IPS-20b (cell line): ENCODE data around the gene TMPRSS11A.

Experiments used
- H3K27ac ChIP-seq: one replicate; pipeline ENCODE4 v1.5.1; 2013; ENCODE audit warnings: low read length
- H3K27me3 ChIP-seq: 2 replicates; pipeline ENCODE4 v1.6.1; 2013; ENCODE audit warnings: mild to moderate bottlenecking, low read length, inconsistent platforms; ENCODE audit not compliant: insufficient read depth
- H3K36me3 ChIP-seq: 2 replicates; pipeline ENCODE4 v1.6.1; 2013; ENCODE audit warnings: low read depth, mild to moderate bottlenecking, inconsistent platforms, low read length, moderate library complexity; ENCODE audit not compliant: insufficient read depth
- H3K4me1 ChIP-seq: 2 replicates; pipeline ENCODE4 v1.6.1; 2013; ENCODE audit warnings: mild to moderate bottlenecking, control low read depth, inconsistent platforms, low read length, moderate library complexity; ENCODE audit not compliant: insufficient read depth
- H3K4me3 ChIP-seq: 2 replicates; pipeline ENCODE4 v1.5.1; 2013; ENCODE audit warnings: mild to moderate bottlenecking, low read length, inconsistent platforms
- H3K9ac ChIP-seq: 2 replicates; pipeline ENCODE4 v1.6.1; 2013; ENCODE audit warnings: low read depth, mild to moderate bottlenecking, inconsistent platforms, low read length, moderate library complexity
- H3K9me3 ChIP-seq: 2 replicates; pipeline ENCODE4 v1.6.1; 2013; ENCODE audit warnings: mild to moderate bottlenecking, low read depth, low read length, inconsistent platforms; ENCODE audit not compliant: insufficient read depth

TMPRSS11A gene

DNA sequence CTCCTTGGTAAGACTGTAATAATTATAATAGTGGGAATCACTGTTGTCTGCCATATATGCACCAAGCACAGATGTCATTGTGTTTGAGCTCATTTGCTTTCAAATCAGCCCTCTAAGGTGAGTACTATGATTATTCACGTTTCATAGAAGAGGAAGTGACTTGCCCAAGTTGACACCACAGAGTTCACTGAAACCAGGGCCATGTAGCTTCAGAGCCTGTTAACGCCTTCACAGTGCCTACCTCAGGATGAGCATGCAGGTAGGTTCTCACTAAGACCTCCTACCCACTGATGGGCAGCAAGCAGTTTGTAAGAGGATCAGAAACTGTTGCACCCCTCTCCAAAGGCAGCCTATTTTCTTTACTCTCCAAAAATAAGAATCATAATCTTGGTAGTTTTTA, 27.4 kb downstream of the TMPRSS11A start:
- no peaks in the 10 kb centered on the region for H3K9me3 ChIP-seq
- no peak overlapping the region for H3K4me3 ChIP-seq
- no peak overlapping the region for H3K27ac ChIP-seq
- no peak overlapping the region for H3K9ac ChIP-seq
- no peaks in the 10 kb centered on the region for H3K27me3 ChIP-seq
- no peaks in the 10 kb centered on the region for H3K36me3 ChIP-seq
- peaks cover 14% of the 10 kb centered on the region; the same call in 1 of the 2 replicates for H3K4me1 ChIP-seq

DNA sequence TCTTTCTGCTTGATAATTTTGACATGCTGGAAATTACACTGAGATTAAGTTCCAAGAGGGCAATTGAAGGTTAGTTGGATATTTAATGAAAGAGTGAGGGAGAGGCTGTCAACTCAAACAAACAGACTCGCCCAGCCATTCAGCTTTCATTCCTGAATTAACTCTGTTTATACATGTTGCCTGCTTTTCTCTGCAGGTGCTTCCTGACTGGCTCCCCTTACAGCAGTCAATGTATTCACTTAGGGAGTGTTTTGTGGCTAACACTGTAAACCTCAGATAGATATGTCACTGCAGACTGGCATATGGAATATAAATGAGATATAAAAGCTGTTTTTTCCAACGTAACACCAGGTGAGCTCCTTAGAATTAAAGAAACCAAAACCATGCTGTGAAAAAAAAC, 28.7 kb downstream of the TMPRSS11A start:
- no peak overlapping the region for H3K27ac ChIP-seq
- H3K27me3 ChIP-seq: no peaks in the 10 kb centered on the region
- H3K9me3 ChIP-seq: no peaks in the 10 kb centered on the region
- no peak overlapping the region for H3K9ac ChIP-seq
- H3K4me1 ChIP-seq: peaks cover 14% of the 10 kb centered on the region; the same call in 1 of the 2 replicates
- H3K4me3 ChIP-seq: no peak overlapping the region
- H3K36me3 ChIP-seq: no peaks in the 10 kb centered on the region

DNA sequence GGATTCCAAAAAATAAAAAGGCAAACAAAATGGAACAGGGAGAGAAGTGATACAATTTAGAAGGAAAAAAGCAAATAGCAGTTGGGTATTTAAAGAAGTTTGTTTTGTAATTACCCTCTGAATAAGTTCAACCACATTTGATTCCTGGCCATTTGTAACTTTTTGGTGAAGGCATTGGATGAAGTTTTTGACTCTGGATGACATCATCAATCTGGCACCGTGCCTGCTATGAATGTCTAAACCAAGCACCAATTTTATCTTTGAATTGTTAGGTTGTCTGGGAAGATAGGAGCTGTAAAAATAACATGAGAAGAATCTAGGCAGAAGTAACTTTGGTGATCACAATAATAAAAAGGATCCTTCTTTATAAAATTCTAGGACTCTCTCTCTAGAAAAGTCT, 29.5 kb downstream of the TMPRSS11A start:
- Histone ChIP-seq H3K9ac (no peak overlapping the region), H3K27me3 (no peaks in the 10 kb centered on the region), H3K36me3 (no peaks in the 10 kb centered on the region), H3K4me1 (peaks cover 14% of the 10 kb centered on the region; the same call in 1 of the 2 replicates), H3K9me3 (no peaks in the 10 kb centered on the region), H3K27ac (no peak overlapping the region), H3K4me3 (no peak overlapping the region)

DNA sequence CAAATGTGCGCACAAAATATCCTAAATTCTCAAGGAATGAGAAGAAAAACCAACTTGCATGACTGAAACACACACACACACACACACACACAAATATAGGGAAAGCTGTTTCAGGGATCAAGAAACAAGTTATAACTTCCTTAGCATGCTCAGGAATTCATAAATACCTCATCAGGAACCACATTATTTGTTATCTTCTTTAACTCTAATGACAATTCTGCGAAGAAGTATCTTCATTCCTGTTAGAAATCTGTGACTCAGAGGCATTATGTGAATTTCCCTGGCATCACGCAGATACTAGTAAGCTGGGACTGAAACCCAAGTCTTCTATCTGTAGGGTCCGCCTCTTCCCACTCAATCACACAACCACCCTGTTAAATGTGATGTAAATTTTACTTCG, 30.3 kb downstream of the TMPRSS11A start:
- peaks cover 14% of the 10 kb centered on the region; the same call in 1 of the 2 replicates for H3K4me1 ChIP-seq
- no peaks in the 10 kb centered on the region for H3K36me3 ChIP-seq

DNA sequence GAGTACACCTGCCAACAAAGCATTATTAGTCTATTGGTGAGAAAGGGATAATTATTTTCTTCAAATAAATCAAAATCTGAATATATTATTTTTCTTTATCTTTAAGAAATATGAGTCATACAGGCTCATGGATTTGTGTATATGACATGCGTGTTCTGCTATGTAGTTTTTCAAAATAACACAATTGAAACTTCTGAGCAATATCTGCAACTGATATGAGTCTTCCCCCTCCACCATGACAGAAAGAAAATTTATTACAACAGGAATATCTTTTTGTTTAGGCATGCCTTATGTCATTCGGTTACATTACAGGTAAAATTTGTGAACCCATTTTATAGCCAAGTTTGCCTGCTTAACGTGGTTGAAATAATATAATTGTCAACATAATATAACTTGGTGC, 32.0 kb downstream of the TMPRSS11A start:
- no peak overlapping the region for H3K27ac ChIP-seq
- H3K4me1 ChIP-seq: peaks cover 14% of the 10 kb centered on the region; the same call in 1 of the 2 replicates
- H3K36me3 ChIP-seq: no peaks in the 10 kb centered on the region
- no peaks in the 10 kb centered on the region for H3K9me3 ChIP-seq
- no peak overlapping the region for H3K4me3 ChIP-seq
- H3K9ac ChIP-seq: no peak overlapping the region
- H3K27me3 ChIP-seq: no peaks in the 10 kb centered on the region

More for the DNA sequence above, 30.3 kb downstream of the TMPRSS11A start:
- Histone ChIP-seq H3K27ac (no peak overlapping the region), H3K9ac (no peak overlapping the region), H3K4me3 (no peak overlapping the region), H3K9me3 (no peaks in the 10 kb centered on the region), H3K27me3 (no peaks in the 10 kb centered on the region)

DNA sequence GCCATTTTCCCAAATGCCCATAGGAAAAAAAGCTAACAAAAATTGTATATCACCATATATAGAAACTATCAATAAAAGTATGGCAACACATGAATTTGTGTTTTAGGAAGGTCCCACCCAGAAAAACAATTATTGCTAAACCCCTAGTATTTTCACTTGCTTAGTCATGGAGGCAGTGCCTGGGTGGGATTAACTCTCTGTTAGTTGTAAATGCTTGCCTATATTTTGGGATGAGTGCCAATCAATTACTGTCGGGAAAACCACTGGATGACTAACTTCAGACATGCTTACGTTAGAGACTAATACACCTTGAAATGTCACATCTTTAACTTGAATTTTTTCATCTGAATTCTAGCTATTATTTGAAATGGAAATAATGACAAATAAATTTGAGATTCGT, 33.9 kb downstream of the TMPRSS11A start:
- H3K9ac ChIP-seq: no peak overlapping the region
- no peaks in the 10 kb centered on the region for H3K27me3 ChIP-seq
- H3K4me1 ChIP-seq: peaks cover 7% of the 10 kb centered on the region; the same call in 1 of the 2 replicates
- H3K36me3 ChIP-seq: no peaks in the 10 kb centered on the region
- H3K27ac ChIP-seq: no peak overlapping the region
- H3K4me3 ChIP-seq: no peak overlapping the region
- H3K9me3 ChIP-seq: no peaks in the 10 kb centered on the region

DNA sequence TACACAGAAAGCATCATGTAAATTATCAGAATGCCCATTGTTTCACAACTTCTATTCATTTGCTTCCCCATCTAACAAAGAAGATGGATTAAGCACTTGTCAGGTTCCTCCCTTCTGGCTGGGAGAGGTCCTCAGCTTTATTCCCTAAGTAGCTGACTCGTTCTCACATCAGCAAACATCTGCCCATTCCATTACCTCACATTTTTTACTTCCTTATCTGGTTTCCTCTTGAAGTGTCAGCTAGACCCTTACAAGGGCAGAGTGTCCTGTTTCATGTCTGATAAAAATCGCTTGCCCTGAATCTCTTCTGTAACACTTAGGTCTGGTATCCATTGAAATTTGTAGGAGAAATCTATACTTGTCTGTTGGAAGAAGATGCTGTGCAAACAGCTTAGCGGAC, 34.7 kb downstream of the TMPRSS11A start:
- Histone ChIP-seq H3K4me3 (no peak overlapping the region), H3K9ac (no peak overlapping the region)

DNA sequence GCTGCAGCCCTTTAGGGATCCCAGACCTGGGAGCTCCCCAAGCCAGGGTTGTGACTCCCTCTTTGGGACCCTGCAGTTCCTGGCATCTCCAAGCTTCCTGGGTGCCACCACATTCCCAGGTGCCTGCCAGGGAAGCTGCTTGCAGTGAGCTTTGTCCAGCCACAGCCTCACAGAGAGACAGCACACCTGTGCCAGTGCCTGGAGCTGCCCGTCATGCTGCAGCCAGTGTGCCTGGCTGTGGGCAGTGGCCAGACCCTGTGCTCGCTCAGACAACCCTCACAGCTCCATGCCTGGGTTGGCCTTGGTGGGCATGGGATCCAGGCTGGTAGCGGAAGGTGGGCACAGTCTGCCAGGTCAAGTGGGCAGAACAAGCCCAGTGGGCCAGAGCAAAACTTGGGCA, 36.0 kb downstream of the TMPRSS11A start:
- no peak overlapping the region for H3K27ac ChIP-seq
- H3K9me3 ChIP-seq: no peaks in the 10 kb centered on the region
- no peaks in the 10 kb centered on the region for H3K36me3 ChIP-seq
- no peaks in the 10 kb centered on the region for H3K27me3 ChIP-seq
- H3K4me1 ChIP-seq: no peaks in the 10 kb centered on the region
- no peak overlapping the region for H3K4me3 ChIP-seq
- no peak overlapping the region for H3K9ac ChIP-seq

More for the DNA sequence above, 34.7 kb downstream of the TMPRSS11A start:
- no peaks in the 10 kb centered on the region for H3K36me3 ChIP-seq
- H3K27me3 ChIP-seq: no peaks in the 10 kb centered on the region
- H3K4me1 ChIP-seq: no peaks in the 10 kb centered on the region
- no peaks in the 10 kb centered on the region for H3K9me3 ChIP-seq
- no peak overlapping the region for H3K27ac ChIP-seq

DNA sequence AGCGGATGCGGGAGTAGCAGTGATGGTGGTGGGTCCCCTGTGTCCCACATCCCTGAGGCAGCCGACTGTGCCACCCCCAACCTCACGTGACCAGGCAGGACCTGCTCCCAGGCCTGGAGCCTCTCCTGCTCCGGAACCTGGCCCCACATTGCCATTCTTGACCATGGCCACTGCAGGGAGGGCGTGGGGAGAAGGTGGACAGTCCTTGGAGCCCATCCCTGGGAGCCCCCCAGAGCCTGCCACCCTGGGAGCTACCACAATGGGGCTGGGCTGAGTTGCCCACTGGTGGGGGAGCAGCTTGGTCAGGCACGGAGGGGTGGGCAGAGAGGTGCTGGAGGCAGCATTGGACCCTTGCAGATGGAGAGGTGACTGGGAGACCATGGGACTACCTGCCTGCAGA, 36.8 kb downstream of the TMPRSS11A start:
- no peak overlapping the region for H3K27ac ChIP-seq
- no peak overlapping the region for H3K9ac ChIP-seq
- no peaks in the 10 kb centered on the region for H3K4me1 ChIP-seq
- H3K27me3 ChIP-seq: no peaks in the 10 kb centered on the region
- H3K9me3 ChIP-seq: no peaks in the 10 kb centered on the region
- H3K36me3 ChIP-seq: no peaks in the 10 kb centered on the region
- no peak overlapping the region for H3K4me3 ChIP-seq

DNA sequence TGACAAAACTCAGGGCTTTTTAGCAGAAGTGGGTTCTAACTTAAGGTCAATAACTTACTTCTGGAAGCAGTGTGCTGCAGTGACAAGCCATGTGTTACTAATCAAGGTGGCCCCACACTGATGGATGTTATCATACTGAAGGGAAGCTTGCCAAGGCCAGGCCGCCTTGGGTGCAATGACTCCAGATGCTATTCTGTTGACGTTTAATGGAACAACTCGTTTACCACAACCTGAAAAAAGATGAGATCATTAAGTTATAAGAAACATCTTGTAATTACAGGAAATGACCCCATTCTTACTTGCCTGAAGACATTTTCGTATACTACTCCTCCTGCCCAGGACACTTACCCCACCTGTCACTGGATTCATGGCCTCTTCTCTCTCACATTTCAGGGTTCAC, 40.6 kb downstream of the TMPRSS11A start:
- H3K9me3 ChIP-seq: no peaks in the 10 kb centered on the region
- H3K27ac ChIP-seq: no peak overlapping the region
- H3K36me3 ChIP-seq: no peaks in the 10 kb centered on the region
- no peaks in the 10 kb centered on the region for H3K4me1 ChIP-seq
- H3K4me3 ChIP-seq: no peak overlapping the region
- H3K27me3 ChIP-seq: no peaks in the 10 kb centered on the region
- no peak overlapping the region for H3K9ac ChIP-seq

DNA sequence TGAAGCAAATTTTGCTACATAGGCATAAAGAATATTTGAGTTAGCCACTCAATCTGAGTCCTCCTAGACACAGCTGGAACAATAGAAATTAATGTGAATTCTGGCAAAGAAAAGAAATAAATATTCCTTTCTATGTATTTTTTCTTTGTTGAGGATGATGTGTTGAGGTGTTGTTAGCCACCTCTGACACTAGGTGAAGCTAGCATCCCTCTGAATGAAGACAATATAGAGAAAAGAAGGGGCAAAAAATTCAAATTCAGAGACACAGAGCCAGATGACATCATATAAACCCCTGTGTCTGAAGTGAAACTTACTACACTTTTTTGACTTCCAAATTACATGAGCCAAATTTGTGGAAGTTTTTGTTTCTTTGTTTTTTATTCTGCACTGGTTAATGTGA, 44.9 kb downstream of the TMPRSS11A start:
- no peaks in the 10 kb centered on the region for H3K9me3 ChIP-seq
- H3K9ac ChIP-seq: no peak overlapping the region
- H3K4me3 ChIP-seq: no peak overlapping the region
- H3K4me1 ChIP-seq: no peaks in the 10 kb centered on the region
- no peak overlapping the region for H3K27ac ChIP-seq
- H3K27me3 ChIP-seq: no peaks in the 10 kb centered on the region
- no peaks in the 10 kb centered on the region for H3K36me3 ChIP-seq

DNA sequence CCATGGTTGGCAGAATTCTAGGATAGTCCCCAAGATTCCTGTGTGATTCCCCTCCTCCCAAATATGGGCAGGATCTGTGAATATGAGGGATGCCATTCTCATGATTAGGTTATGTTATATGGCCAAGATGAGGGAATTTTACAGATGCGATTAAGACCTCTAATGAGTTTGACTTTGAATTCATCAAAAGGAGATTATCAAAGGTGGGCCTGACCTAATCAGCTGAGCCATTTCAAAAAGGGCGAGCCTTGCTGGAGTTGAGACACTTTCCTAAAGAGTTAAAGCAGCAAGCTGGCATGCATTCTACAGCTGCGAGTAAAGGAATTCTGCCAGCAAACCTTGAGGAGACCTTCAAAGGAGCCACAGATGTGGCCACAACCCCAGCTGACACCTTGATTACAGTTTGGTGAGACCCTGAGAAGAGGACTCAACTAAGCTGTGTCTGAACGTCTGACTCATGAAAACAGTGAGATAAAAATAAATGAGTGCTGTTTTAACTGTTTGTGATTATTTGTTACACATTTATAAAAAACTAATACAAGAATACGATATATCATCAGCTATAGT, 47.8 kb downstream of the TMPRSS11A start:
- Histone ChIP-seq H3K27ac (no peak overlapping the region), H3K27me3 (no peaks in the 10 kb centered on the region), H3K4me3 (no peak overlapping the region), H3K9ac (no peak overlapping the region), H3K4me1 (no peaks in the 10 kb centered on the region), H3K36me3 (no peaks in the 10 kb centered on the region), H3K9me3 (no peaks in the 10 kb centered on the region)
